ENCODE results near the gene SUN5. TPM values are rescaled to one million over a fixed set of nuclear protein-coding genes. Genes with fewer than 3 reads are reported as not detected.

SUN5 gene
- total RNA-seq, 1 experiment from 2014 or later = not detected

GRCh38 chr20:32978009-32978335, 26.3 kb downstream of the SUN5 start:
- DNase-seq = no peak
- H3K4me1 ChIP-seq (ENCODE audit: insufficient read depth, low read length) = no peaks in the 10 kb centered on the region
- no peak overlapping the region for H3K18ac ChIP-seq (ENCODE audit: insufficient read length, low read depth, low read length)
- H3K56ac ChIP-seq (ENCODE audit: insufficient read length, low read depth, low read length) = no peak overlapping the region
- no peak overlapping the region for H3K9ac ChIP-seq (ENCODE audit: extremely low read depth, insufficient read length, low read length)
- H2BK20ac ChIP-seq (ENCODE audit: low read depth, low read length, poor library complexity, severe bottlenecking) = no peak overlapping the region
- H2BK15ac ChIP-seq (ENCODE audit: low read depth, low read length) = no peak overlapping the region
- 0 out of 7 replicates have a peak overlapping the region, but pooled peaks of 2 of the 3 experiments have one; percentile 36 to 65 for H3K27ac Mint-ChIP-seq
- no CpG with 5 or more reads among the region's 7 CpGs for WGBS (ENCODE audit: extremely low coverage, insufficient read length, low lambda C conversion rate)
- no peak overlapping the region for H4K91ac ChIP-seq (ENCODE audit: insufficient read length, low read depth, low read length)
- no peaks in the 10 kb centered on the region for H3K79me2 ChIP-seq (ENCODE audit: insufficient read depth, low read length)
- H2BK12ac ChIP-seq (ENCODE audit: insufficient read length, low read depth, low read length) = no peak overlapping the region
- no peaks in the 10 kb centered on the region for H3K79me1 ChIP-seq (ENCODE audit: insufficient read depth, low read depth, low read length, poor library complexity, severe bottlenecking)
- no peaks in the 10 kb centered on the region for H3K23me2 ChIP-seq (ENCODE audit: insufficient read length, low read depth, low read length, poor library complexity, severe bottlenecking)
- H4K20me1 ChIP-seq (ENCODE audit: control insufficient read depth, insufficient read depth, insufficient read length) = no peaks in the 10 kb centered on the region
- H3K4me2 ChIP-seq (ENCODE audit: insufficient read depth, insufficient read length, low read length) = no peak overlapping the region
- no peaks in the 10 kb centered on the region for H3K27me3 ChIP-seq (ENCODE audit: insufficient read depth, low read length)
- H4K8ac ChIP-seq (replicated peaks; ENCODE audit: insufficient read length, low read depth, low read length) = no peak overlapping the region
- H3K9me3 ChIP-seq (ENCODE audit: control insufficient read depth, low read depth, low read length) = no peaks in the 10 kb centered on the region
- H3K4ac ChIP-seq (ENCODE audit: low read depth, low read length) = no peak overlapping the region
- H3K27ac ChIP-seq (ENCODE audit: insufficient read length, low read depth, low read length) = no peak overlapping the region
- no peak overlapping the region for H3T11ph ChIP-seq (ENCODE audit: low read length)
- no peak overlapping the region for H4K5ac ChIP-seq (ENCODE audit: insufficient read length, low read depth, low read length)
- no peak overlapping the region for H2AFZ ChIP-seq (ENCODE audit: low read length)
- peaks cover 14 to 19% of the 10 kb centered on the region in 2 experiments for H3K4me1 Mint-ChIP-seq
- peaks cover 0 to 8% (median 8%) of the 10 kb centered on the region in 3 experiments; a peak in 5 of 7 replicates for H3K36me3 Mint-ChIP-seq (ENCODE audit: insufficient read depth in 1 of 3, low read depth in 3 of 3)
- no peak for TF ChIP-seq CTCF (conservative IDR thresholded peaks at IDR 0.05)
- H3K23ac ChIP-seq (ENCODE audit: insufficient read length, low read depth, low read length) = no peak overlapping the region
- H3K4me3 Mint-ChIP-seq = no peak overlapping the region
- no peak overlapping the region for H2BK120ac ChIP-seq (ENCODE audit: low read depth, low read length, poor library complexity, severe bottlenecking)
- H3K14ac ChIP-seq (ENCODE audit: insufficient read depth, low read length) = no peak overlapping the region
- no peak overlapping the region for H2AK5ac ChIP-seq (ENCODE audit: insufficient read length, low read length)
- H3K27me3 Mint-ChIP-seq (ENCODE audit: low read depth) = peaks cover 10% of the 10 kb centered on the region
- no peak overlapping the region for H2BK5ac ChIP-seq (ENCODE audit: insufficient read length, low read length)
- H3K9me3 Mint-ChIP-seq = peaks cover 8 to 11% of the 10 kb centered on the region in 2 experiments
